NCI-H1694 (cell line): ENCODE data around the gene AKAIN1.

Source experiments
- DNase-seq: peaks from one replicate; lab custom pipeline; 2025; lab: John Stamatoyannopoulos, UW

Gene AKAIN1, protein sequence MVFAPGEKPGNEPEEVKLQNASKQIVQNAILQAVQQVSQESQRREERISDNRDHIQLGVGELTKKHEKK

GRCh38 chr18:5197032-5197434 lies at the start of gene AKAIN1:
TSS of gene AKAIN1 (minus strand) at chr18:5197257. CDS start at chr18:5197053, 204 bp downstream.
- DNase-seq: no peak

- no peak for DNase-seq
Measured at GRCh38 chr18:5244941-5245340, 47.9 kb upstream of the AKAIN1 start.

- DNase-seq: no peak
Measured at GRCh38 chr18:5239447-5239846, 42.4 kb upstream of the AKAIN1 start.

DNA sequence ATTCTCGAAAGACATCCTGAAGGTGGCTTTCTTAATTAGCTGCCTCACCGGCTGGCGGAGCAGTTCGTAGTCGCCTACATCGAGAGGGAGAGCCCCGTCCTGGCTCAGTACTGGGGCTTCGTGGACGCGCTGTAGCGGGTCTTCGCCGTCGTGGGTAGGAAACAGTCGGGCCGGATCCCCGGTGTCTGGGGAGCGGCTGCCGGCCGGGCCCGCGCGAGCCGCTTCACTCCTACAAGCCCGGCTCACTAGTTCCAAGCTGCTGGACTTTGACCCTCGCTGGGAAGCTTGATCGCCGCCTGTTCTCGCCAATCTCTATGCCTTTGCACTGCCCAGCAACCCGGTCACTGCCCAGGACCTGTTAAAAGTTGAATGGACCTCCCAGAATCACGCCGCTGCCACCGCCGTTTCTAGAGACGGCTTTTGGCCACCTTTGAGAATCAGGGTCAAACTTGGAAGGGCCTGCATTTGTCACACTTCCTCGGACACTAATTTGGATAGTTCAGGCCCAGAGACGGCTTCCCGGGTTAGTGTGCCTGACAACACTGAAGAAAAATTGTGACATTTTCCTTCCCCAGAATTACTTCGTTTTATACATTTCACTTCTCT lies 41.4 kb upstream of the AKAIN1 start:
- no peak for DNase-seq

DNA sequence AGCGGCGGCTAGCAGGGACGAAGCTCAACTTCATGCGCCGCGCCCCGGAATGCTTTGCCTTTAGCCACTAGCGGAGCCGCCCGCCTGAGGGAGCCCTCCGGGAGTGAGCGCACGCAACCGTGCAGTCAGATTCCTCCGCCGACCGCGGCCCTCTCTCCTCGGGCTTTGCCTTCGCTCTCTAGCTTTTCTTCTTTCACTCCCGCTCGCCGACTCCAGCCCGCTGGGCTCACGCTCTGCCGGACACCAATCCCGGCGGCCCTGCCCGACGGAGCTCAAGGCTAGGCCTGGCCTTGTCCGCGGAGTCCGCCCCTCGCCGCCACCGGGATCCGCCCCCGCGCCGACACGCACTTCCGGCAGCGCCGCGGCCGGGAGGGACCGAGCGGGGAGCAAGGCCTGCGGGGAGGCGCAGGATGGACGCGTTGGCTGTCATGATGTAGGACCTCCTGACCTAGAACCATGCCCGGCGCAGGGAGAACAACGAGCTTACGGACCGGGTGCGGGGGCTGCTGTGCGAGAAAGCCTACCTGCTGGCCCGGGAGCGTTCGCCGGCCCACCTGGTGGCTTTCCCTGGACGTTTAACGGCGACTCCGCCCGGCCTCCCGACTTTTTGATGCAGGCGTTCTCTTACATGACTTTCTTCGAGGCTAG lies 40.8 kb upstream of the AKAIN1 start:
- DNase-seq: peak; percentile 64

GRCh38 chr18:5237083-5237722 lies 40.1 kb upstream of the AKAIN1 start:
- DNase-seq: peak; percentile 43

DNA sequence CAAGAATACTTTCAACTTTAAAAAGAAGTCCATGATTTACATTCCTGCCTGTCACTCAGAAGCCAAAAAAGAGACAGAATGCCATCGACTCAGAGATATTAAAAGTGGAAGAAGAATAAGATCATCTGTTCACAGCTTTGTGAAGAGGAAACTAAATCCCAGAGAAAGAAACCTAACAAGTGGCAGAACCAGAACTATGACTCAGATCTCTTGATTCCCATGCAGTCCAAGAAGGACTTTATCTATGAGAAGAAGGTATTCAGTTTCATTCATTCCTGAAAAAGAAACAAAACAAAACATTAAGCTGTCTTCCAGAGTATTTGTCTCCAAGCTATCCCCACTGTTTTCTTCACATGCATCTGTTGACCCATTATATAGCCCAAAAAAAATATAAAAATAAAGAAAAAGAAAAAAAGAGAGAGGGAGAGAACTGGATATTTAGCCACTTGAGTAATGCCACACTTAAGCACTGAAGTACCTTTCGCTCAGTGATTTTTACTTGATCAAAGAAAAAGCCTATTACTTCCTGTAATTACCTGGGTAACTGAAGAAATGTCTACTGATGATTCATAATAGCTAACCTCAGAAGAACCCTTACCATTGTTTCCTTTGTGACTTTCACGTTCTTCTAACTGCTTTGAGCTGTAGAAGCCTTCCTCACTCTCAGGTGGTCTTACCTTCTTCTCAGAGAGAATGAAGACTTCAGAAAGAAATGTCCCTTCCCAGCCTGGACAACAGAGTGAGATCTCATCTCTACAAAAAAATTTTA lies 17.7 kb upstream of the AKAIN1 start:
- DNase-seq: no peak

DNA sequence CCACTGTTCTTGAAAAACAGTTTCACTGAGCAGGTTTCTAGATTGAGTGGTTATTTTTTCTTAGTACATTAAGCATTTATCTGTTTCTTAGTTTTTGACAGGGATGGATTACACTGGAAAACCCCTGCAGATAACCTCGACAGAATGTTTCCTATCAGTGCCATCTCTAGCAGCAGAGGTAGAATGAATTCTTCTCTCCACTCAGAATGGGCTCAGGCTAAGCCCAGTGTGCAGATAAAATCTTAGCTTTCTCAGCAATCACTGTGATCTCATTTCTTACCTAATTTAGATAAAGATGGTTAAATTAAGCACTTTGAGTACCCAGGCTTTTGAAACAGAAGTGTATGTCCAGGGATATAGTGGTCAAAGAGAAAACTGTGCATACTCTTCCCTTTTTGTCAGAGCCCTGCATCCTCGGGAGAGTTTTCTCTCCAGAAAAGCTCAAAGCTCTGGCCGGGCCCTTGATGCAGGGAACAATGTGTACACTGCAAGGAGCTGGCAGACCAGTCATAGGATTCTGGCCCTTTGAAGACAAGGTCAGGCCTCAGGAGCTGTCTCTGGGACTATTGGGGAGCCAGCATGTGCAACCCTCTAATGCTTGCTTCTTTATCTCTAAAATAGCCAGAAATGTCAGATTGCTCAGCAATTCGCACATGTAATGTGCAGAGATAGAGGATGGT lies 10.6 kb upstream of the AKAIN1 start:
- DNase-seq: no peak

DNA sequence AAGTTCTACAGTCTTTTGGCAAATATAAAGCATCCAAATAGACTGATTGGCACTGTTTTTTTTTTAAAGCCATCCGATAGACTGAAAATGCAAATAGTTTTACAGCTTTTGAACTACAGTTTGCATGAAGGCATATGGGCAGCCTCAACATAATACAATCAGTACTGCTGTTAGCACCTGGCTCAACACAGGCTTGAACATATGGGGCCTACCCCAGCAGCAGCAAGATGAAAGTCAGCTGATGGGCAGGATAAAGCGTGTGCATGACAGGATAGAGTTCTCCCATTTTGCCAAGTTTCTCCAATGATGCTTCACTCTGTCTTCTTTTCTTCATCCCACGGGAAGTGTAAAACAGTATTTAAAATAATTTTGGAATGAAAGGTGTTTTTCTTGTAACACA lies 1.3 kb upstream of the AKAIN1 start:
- no peak for DNase-seq

DNA sequence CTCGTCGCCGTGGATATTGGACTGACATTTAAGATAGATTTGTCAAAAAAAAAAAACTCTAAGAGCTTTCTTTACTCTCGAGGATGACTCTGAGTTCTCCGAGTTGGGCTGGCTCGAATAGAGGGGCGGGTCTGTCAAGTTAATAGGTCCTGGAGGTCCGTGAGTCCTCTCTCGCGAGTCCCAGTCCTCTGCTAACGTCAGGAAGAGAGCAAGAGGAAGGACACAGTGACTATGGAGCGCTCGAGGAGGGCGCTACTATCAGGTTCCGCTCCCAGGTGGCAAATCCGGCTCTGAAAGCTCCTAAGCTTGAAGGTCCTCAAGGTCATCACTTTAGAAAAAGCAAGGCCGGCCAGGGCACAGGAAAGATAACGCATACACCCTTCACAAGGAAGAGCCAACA lies 404 bp upstream of the AKAIN1 start:
- DNase-seq: no peak

GRCh38 chr18:5196253-5197031 lies 615 bp downstream of the AKAIN1 start:
- DNase-seq: no peak

DNA sequence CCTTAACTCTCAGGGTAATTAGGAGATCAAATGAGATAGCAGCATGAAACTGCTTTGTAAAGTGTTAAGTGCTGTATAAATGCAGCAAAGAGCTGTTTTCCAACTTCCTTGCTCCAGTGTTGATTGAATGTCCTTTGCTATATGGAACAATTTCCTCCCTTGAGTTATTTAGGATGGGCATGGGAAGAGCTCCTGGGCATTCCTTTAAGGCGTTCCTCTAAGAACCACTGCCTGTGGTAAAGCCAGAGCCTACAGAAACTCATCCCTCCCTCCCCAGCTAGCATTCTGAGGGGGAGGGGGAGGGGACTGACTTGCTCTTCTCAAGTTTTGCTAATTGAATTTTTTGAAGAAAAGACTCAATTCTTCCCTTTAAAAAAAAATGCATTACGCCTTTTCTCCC lies 1.4 kb downstream of the AKAIN1 start:
- DNase-seq: no peak

- DNase-seq: no peak
Measured at GRCh38 chr18:5180254-5180653, 16.8 kb downstream of the AKAIN1 start.

GRCh38 chr18:5178519-5178918 lies 18.5 kb downstream of the AKAIN1 start:
- DNase-seq: no peak

GRCh38 chr18:5175378-5175777 lies 21.7 kb downstream of the AKAIN1 start:
- no peak for DNase-seq

DNA sequence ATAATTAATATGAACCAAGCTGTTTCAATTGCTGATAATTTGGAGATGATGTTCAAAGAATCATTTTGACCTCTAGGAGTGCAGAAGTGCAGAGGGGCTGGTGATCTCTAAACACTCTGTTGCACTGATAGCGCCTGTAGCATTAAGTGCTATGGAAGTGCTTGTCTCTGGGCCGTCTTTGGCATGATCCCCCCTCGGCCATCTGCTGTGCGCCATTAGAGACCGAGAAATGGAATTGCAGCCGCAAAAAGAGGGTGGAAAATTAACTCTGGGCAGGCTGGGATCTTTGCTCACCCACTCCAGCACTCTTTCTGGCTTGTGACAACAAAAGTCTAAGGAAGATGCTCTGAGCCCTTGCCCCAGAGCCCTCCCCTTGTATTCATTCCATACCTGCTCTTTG lies 23.4 kb downstream of the AKAIN1 start:
- DNase-seq: no peak

DNA sequence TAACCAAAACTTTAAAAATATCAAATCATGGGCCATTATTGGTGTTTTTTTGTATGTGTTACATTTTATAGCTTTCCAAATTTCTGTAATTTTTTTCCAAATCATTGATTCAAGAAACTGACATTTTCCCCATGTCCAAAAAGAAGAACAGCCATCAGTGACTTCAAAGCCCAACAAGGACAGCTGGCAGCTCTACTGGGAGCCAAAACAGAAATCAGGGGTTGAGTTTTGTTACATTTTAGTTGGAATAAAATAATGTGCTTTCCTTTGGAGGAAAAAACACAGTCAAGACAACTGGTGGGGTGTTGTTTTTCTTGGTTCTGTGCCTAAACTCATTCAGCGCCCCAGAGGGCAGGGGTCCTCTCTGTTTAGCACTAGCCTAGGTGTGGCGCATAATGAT lies 23.8 kb downstream of the AKAIN1 start:
- no peak for DNase-seq

DNA sequence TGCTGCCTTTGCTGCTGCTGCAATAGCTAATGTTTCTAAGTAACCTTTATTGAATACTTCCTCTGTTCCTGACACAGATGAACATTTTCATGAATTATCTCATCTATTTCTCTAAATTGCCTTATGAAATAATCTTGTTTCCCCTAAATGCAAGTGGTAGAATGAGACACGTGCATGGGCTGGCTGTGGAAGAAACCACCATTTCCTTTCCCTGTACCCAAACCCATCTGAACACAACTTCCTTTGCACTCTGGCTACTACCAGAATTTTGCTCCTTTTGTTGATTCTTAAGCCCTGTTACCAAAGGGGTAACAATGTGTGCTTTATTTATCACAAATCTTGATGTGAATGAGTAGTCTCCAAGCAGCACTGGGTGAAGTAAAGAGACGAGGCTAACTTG lies 29.2 kb downstream of the AKAIN1 start:
- no peak for DNase-seq

DNA sequence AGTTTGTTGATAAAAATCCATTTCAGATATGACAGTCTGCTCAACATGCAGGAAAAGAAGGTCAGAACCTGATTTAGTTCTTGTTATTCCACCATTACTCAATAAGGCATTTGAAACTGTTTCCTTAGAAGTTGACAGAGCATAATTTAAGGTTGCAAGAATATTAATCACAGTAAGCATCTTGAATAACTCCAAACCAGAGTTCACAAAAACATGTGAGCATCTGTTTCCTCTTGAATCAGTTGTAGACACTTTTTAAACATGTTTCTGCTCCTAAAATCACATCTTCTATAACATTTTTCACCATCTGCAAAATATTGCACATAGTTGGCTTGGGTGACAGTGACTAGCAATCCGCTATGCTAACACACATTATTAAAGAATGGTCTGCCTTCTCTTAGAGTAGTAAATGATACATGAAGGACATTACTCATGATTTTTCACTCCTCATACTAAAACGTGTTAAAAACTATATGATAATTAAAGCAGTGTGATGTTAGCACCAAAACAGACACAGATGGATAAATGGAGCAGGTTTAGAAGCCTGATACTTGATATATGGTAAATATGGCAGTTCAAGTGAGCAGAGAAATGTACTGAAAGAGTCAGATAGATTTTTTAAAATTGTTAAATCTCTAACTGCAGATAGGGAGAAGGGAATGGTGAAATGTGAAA lies 30.3 kb downstream of the AKAIN1 start:
- no peak for DNase-seq

- no peak for DNase-seq
Measured at GRCh38 chr18:5164903-5165302, 32.2 kb downstream of the AKAIN1 start.

DNA sequence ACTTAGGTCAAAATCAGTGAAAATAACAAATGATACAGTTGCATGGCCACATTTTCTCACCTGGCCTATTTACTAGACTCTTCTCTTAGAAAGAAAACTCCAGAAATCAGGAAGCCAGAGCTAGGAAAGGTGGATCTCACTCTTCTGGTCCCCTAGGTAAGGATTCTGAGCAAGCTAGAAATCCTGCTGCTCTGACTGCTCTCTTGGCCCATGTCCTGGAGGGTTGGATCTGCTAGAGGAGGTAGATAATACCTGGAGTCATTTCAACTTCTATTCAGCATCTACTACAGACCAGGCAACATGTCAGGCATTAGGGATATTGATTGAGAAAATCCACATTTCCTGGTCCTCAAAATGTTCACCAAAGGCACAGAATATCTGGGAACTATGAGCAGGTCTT lies 34.9 kb downstream of the AKAIN1 start:
- DNase-seq: no peak
